Measurements from ENCODE around the gene TMC1.

DNA sequence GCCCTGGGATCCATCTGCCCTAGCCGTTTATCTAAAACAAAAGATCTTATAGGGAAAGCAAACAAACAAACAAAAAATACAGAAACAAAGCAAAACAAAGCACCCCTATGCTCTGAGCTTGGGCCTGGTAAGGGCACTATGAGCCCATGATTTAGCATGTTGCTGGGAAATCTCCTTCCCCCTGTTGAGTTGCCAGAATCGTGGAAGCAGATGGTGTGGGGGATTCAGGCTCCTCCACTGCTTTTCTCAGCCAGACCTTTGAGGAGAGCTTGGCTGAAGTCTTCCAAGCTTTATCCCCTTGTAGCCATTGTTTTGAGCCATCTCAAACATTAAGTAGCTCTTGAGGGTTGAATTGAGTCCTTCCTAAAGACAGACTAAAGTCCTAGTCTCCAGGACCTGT is 29.9 kb downstream of the TMC1 start:
- TF ChIP-seq TBP (IDR thresholded peaks at IDR 0.05; ENCODE audit: low read depth, low read length): no peak
- TF ChIP-seq USF2 (IDR thresholded peaks at IDR 0.05; ENCODE audit: low read length): no peak
- no peak for TF ChIP-seq EZH2 (IDR thresholded peaks at IDR 0.05; ENCODE audit: low read depth, low read length, severe bottlenecking)
- no peak for TF ChIP-seq MAX (IDR thresholded peaks at IDR 0.05)
- TF ChIP-seq, protein P1, sequence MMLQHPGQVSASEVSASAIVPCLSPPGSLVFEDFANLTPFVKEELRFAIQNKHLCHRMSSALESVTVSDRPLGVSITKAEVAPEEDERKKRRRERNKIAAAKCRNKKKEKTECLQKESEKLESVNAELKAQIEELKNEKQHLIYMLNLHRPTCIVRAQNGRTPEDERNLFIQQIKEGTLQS (IDR thresholded peaks at IDR 0.05; ENCODE audit: insufficient read depth, low read depth, low read length): no peak
- no peak for TF ChIP-seq POLR2AphosphoS5 (IDR thresholded peaks at IDR 0.05; ENCODE audit: low read depth, low read length)
- TF ChIP-seq CHD1 (IDR thresholded peaks at IDR 0.05; ENCODE audit: low read depth, low read length): no peak
- no peak for TF ChIP-seq RAD21 (IDR thresholded peaks at IDR 0.05 in 1 of 2, conservative IDR thresholded peaks at IDR 0.05 in 1 of 2; ENCODE audit: low read depth in 2 of 2, low read length in 2 of 2)
- TF ChIP-seq, protein P2, sequence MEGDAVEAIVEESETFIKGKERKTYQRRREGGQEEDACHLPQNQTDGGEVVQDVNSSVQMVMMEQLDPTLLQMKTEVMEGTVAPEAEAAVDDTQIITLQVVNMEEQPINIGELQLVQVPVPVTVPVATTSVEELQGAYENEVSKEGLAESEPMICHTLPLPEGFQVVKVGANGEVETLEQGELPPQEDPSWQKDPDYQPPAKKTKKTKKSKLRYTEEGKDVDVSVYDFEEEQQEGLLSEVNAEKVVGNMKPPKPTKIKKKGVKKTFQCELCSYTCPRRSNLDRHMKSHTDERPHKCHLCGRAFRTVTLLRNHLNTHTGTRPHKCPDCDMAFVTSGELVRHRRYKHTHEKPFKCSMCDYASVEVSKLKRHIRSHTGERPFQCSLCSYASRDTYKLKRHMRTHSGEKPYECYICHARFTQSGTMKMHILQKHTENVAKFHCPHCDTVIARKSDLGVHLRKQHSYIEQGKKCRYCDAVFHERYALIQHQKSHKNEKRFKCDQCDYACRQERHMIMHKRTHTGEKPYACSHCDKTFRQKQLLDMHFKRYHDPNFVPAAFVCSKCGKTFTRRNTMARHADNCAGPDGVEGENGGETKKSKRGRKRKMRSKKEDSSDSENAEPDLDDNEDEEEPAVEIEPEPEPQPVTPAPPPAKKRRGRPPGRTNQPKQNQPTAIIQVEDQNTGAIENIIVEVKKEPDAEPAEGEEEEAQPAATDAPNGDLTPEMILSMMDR (IDR thresholded peaks at IDR 0.05; ENCODE audit: control extremely low read depth in 1 of 3, insufficient read depth in 1 of 3, low read depth in 1 of 3, low read length in 3 of 3): no peak

All from H1 (cell line).